HepG2 (cell line): ENCODE measurements around the gene POC1B. TPM values are rescaled to one million over a fixed set of nuclear protein-coding genes. Genes with fewer than 3 reads are reported as not detected.

Experiments
- ATRX ChIP-seq: sonication (generic); formaldehyde crosslinking; IDR thresholded peaks from 2 replicates; pipeline ENCODE4 v1.4.0; 2020; ENCODE audit warnings: missing genetic modification reagents, borderline replicate concordance
- CENPX ChIP-seq: sonication (generic); formaldehyde crosslinking; IDR thresholded peaks from 2 replicates; pipeline ENCODE4 v1.9.0; 2021; ENCODE audit warnings: mild to moderate bottlenecking, missing genetic modification reagents, moderate library complexity
- FIP1L1 ChIP-seq: fragments of 200-400 bp; formaldehyde crosslinking; IDR thresholded peaks from 2 replicates; pipeline ENCODE4 v1.6.1; 2018; ENCODE audit warnings: low read depth, mild to moderate bottlenecking, low read length, moderate library complexity, borderline replicate concordance; ENCODE audit not compliant: insufficient read depth
- FOXJ3 ChIP-seq: sonication (generic); formaldehyde crosslinking; IDR thresholded peaks from 2 replicates; pipeline ENCODE4 v1.4.0; 2020; ENCODE audit warnings: missing genetic modification reagents, mild to moderate bottlenecking, borderline replicate concordance
- GLMP ChIP-seq: sonication (generic); formaldehyde crosslinking; IDR thresholded peaks from 2 replicates; pipeline ENCODE4 v1.9.0; 2021; ENCODE audit warnings: missing genetic modification reagents, mild to moderate bottlenecking, borderline replicate concordance
- HOMEZ ChIP-seq: IDR thresholded peaks from 2 replicates; pipeline ENCODE4 v1.6.1; 2016; ENCODE audit warnings: low read depth
- HOXA5 ChIP-seq: sonication (generic); formaldehyde crosslinking; IDR thresholded peaks from 2 replicates; pipeline ENCODE4 v1.4.0; 2020; ENCODE audit warnings: missing genetic modification reagents
- MXD4 ChIP-seq: IDR thresholded peaks from 2 replicates; pipeline ENCODE4 v1.6.1; 2016; ENCODE audit warnings: mild to moderate bottlenecking, missing biosample characterization, missing genetic modification reagents
- NFIC ChIP-seq: IDR thresholded peaks from 2 replicates; pipeline ENCODE4 v1.6.1; 2012; ENCODE audit warnings: mild to moderate bottlenecking, low read length, inconsistent platforms
- NR2F1 ChIP-seq, 2 experiments: fragments of 450-650 bp in 1 of 2; formaldehyde crosslinking in 1 of 2; IDR thresholded peaks; 2 replicates each; pipeline versions ENCODE4 v1.5.0 to v1.6.1; 2016 to 2020; ENCODE audit warnings: mild to moderate bottlenecking in 1 of 2, missing compliant biosample characterization in 1 of 2, missing genetic modification reagents in 1 of 2, moderate library complexity in 1 of 2
- SIX1 ChIP-seq: sonication (generic); formaldehyde crosslinking; IDR thresholded peaks from 2 replicates; pipeline ENCODE4 v1.4.0; 2020; ENCODE audit warnings: missing genetic modification reagents, borderline replicate concordance
- SNRNP70 ChIP-seq: fragments of 200-400 bp; formaldehyde crosslinking; IDR thresholded peaks from 2 replicates; pipeline ENCODE4 v1.6.1; 2017; ENCODE audit warnings: mild to moderate bottlenecking, low read depth, low read length, moderate library complexity
- SRF ChIP-seq: IDR thresholded peaks from 2 replicates; pipeline ENCODE4 v1.6.1; 2011; ENCODE audit warnings: mild to moderate bottlenecking, low read depth, low read length, moderate library complexity
- STAG1 ChIP-seq: sonication (generic); formaldehyde crosslinking; IDR thresholded peaks from 2 replicates; pipeline ENCODE4 v1.4.0; 2020; ENCODE audit warnings: missing genetic modification reagents
- TBX2 ChIP-seq: sonication (generic); formaldehyde crosslinking; IDR thresholded peaks from 2 replicates; pipeline ENCODE4 v1.5.0; 2020; ENCODE audit warnings: missing genetic modification reagents, mild to moderate bottlenecking, borderline replicate concordance
- ZBTB42 ChIP-seq: sonication (generic); formaldehyde crosslinking; IDR thresholded peaks from 2 replicates; pipeline ENCODE4 v1.5.0; 2020; ENCODE audit warnings: mild to moderate bottlenecking, missing genetic modification reagents
- ZNF251 ChIP-seq: sonication (generic); formaldehyde crosslinking; IDR thresholded peaks from 2 replicates; pipeline ENCODE4 v1.9.0; 2021; ENCODE audit warnings: mild to moderate bottlenecking, missing genetic modification reagents
- ZNF562 ChIP-seq: sonication (generic); formaldehyde crosslinking; IDR thresholded peaks from 2 replicates; pipeline ENCODE4 v1.8.0; 2022; ENCODE audit warnings: missing genetic modification reagents, borderline replicate concordance
- ZNF567 ChIP-seq: sonication (generic); formaldehyde crosslinking; IDR thresholded peaks from 2 replicates; pipeline ENCODE4 v1.8.1; 2023; ENCODE audit warnings: mild to moderate bottlenecking, missing genetic modification reagents, borderline replicate concordance
- ZSCAN20 ChIP-seq: sonication (generic); formaldehyde crosslinking; IDR thresholded peaks from 2 replicates; pipeline ENCODE4 v1.4.0; 2020; ENCODE audit warnings: missing genetic modification reagents, mild to moderate bottlenecking, borderline replicate concordance
- polyA plus RNA-seq, 8 experiments: library from polyadenylated mRNA; depleted of rRNA in 3 of 8; stranded (reverse) in 7 of 8; unstranded in 1 of 8; fragments of >200 nt; fragmentation: Illumina TruSeq in 4 of 8; extraction: Trizol in 4 of 8; gene quantifications; 2 replicates each; pipeline versions ENCODE4 v1.2.1 to v1.2.3, GENCODE V29; 2011 to 2016; ENCODE audit warnings: low read depth in 4 of 8, missing spikeins in 1 of 8, mixed read lengths in 1 of 8; ENCODE audit not compliant: insufficient read depth in 1 of 8
- total RNA-seq, 5 experiments: library from RNA; depleted of rRNA; stranded (reverse); fragments of >200 nt; fragmentation: Illumina TruSeq; extraction: Trizol; gene quantifications; 2 replicates each; pipeline ENCODE4 v1.2.3, GENCODE V29; 2016; ENCODE audit warnings: low read depth in 1 of 5
- TF ChIP-seq, protein P1 (sequence below): sonication (generic); formaldehyde crosslinking; conservative IDR thresholded peaks from 2 replicates; pipeline ENCODE4 v1.4.0; 2020; ENCODE audit warnings: mild to moderate bottlenecking, missing genetic modification reagents, moderate library complexity
- TF ChIP-seq, protein P2 (sequence below): sonication (generic); formaldehyde crosslinking; conservative IDR thresholded peaks from 2 replicates; pipeline ENCODE4 v1.4.0; 2020; ENCODE audit warnings: missing genetic modification reagents

The POC1B gene
- total and polyA plus RNA-seq, 2 of the 13 experiments (the other 11 are each of a cell fraction or from before 2014, with no cell fraction given), result 9.3 to 11.0 TPM

GRCh38 chr12:89391726-89392336 lies 134.0 kb downstream of the POC1B start (continued):
- no peak for TF ChIP-seq ZNF567
- peak; percentile 45; the same call in 1 of the 2 replicates for TF ChIP-seq SIX1 (CRISPR knock-in tag)
- no peak for TF ChIP-seq SNRNP70
- TF ChIP-seq CENPX (CRISPR knock-in tag), result no peak
- peak; percentile 79 to 89 for TF ChIP-seq NR2F1 (CRISPR knock-in tag; IDR thresholded peaks at IDR 0.05)
- TF ChIP-seq ATRX (CRISPR knock-in tag), result no peak
- TF ChIP-seq FOXJ3 (CRISPR knock-in tag), result no peak; the same call in 1 of the 2 replicates
- 0 out of 2 replicates have a peak, but pooled peaks have one; percentile 19 for TF ChIP-seq TBX2 (CRISPR knock-in tag)
- no peak for TF ChIP-seq FIP1L1
- no peak for TF ChIP-seq SRF
- TF ChIP-seq HOMEZ (CRISPR knock-in tag), result peak; percentile 36; the same call in 1 of the 2 replicates
- TF ChIP-seq ZSCAN20 (CRISPR knock-in tag), result no peak
- TF ChIP-seq ZBTB42 (CRISPR knock-in tag), result no peak
- TF ChIP-seq MXD4 (CRISPR knock-in tag), result no peak
- TF ChIP-seq STAG1 (CRISPR knock-in tag), result 0 out of 2 replicates have a peak, but pooled peaks have one; percentile 1
- no peak for TF ChIP-seq GLMP (CRISPR knock-in tag)
- TF ChIP-seq NFIC, result peak; percentile 55; the same call in 1 of the 2 replicates
- TF ChIP-seq, protein P1, sequence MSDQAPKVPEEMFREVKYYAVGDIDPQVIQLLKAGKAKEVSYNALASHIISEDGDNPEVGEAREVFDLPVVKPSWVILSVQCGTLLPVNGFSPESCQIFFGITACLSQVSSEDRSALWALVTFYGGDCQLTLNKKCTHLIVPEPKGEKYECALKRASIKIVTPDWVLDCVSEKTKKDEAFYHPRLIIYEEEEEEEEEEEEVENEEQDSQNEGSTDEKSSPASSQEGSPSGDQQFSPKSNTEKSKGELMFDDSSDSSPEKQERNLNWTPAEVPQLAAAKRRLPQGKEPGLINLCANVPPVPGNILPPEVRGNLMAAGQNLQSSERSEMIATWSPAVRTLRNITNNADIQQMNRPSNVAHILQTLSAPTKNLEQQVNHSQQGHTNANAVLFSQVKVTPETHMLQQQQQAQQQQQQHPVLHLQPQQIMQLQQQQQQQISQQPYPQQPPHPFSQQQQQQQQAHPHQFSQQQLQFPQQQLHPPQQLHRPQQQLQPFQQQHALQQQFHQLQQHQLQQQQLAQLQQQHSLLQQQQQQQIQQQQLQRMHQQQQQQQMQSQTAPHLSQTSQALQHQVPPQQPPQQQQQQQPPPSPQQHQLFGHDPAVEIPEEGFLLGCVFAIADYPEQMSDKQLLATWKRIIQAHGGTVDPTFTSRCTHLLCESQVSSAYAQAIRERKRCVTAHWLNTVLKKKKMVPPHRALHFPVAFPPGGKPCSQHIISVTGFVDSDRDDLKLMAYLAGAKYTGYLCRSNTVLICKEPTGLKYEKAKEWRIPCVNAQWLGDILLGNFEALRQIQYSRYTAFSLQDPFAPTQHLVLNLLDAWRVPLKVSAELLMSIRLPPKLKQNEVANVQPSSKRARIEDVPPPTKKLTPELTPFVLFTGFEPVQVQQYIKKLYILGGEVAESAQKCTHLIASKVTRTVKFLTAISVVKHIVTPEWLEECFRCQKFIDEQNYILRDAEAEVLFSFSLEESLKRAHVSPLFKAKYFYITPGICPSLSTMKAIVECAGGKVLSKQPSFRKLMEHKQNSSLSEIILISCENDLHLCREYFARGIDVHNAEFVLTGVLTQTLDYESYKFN (CRISPR knock-in tag), result peak; percentile 83
- TF ChIP-seq ZNF251 (CRISPR knock-in tag), result no peak
- TF ChIP-seq, protein P2, sequence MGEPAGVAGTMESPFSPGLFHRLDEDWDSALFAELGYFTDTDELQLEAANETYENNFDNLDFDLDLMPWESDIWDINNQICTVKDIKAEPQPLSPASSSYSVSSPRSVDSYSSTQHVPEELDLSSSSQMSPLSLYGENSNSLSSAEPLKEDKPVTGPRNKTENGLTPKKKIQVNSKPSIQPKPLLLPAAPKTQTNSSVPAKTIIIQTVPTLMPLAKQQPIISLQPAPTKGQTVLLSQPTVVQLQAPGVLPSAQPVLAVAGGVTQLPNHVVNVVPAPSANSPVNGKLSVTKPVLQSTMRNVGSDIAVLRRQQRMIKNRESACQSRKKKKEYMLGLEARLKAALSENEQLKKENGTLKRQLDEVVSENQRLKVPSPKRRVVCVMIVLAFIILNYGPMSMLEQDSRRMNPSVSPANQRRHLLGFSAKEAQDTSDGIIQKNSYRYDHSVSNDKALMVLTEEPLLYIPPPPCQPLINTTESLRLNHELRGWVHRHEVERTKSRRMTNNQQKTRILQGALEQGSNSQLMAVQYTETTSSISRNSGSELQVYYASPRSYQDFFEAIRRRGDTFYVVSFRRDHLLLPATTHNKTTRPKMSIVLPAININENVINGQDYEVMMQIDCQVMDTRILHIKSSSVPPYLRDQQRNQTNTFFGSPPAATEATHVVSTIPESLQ (CRISPR knock-in tag), result no peak
- TF ChIP-seq ZNF562 (CRISPR knock-in tag), result no peak
- TF ChIP-seq HOXA5, result peak; percentile 37; the same call in 1 of the 2 replicates
